Gastrocnemius medialis (tissue), 4 donors: ENCODE measurements around the gene RANBP10. TPM values are rescaled to one million over a fixed set of nuclear protein-coding genes. Genes with fewer than 3 reads are reported as not detected.

Experiments
- ATAC-seq, 2 donors: fragments of 150-250 bp; one replicate each; pipeline ENCODE4 v1.9.1; 2016
- DNase-seq, 2 donors: peaks; one replicate each; pipeline ENCODE4 v3.0.0-alpha.2; 2019
- H3K27ac ChIP-seq, 4 donors: fragments of 200-600 bp; sonication (generic); 1 replicate in 1 of 4; 2 replicates in 3 of 4; pipeline ENCODE4 v1.5.1; 2016 to 2018; ENCODE audit warnings: mild to moderate bottlenecking in 2 of 4, moderate library complexity in 1 of 4
- H3K27me3 ChIP-seq, 3 donors: fragments of 200-600 bp; sonication (generic) in 2 of 3; 1 replicate in 1 of 3; 2 replicates in 2 of 3; pipeline versions ENCODE4 v1.5.1 to v1.6.0; 2016 to 2019; ENCODE audit warnings: mild to moderate bottlenecking in 1 of 3, moderate library complexity in 1 of 3
- H3K36me3 ChIP-seq, 2 donors: fragments of 200-600 bp; sonication (generic) in 1 of 2; one replicate each; pipeline ENCODE4 v1.5.1; 2017 to 2018
- H3K4me1 ChIP-seq, 2 donors: fragments of 200-600 bp; sonication (generic) in 1 of 2; one replicate each; pipeline ENCODE4 v1.5.1; 2016 to 2017; ENCODE audit warnings: mild to moderate bottlenecking in 2 of 2
- H3K4me3 ChIP-seq, 4 donors: fragments of 200-600 bp; sonication (generic) in 3 of 4; 1 replicate in 1 of 4; 2 replicates in 3 of 4; pipeline ENCODE4 v1.5.1; 2016 to 2019; ENCODE audit warnings: mild to moderate bottlenecking in 2 of 4
- H3K9me3 ChIP-seq, 3 donors: fragments of 200-600 bp; sonication (generic) in 2 of 3; 1 replicate in 1 of 3; 2 replicates in 2 of 3; pipeline ENCODE4 v1.5.1; 2016 to 2019
- CTCF ChIP-seq, 5 experiments: fragments of 450-650 bp in 3 of 5; fragments of 200-600 bp in 2 of 5; sonication (generic) in 2 of 5; IDR thresholded peaks in 4 of 5; conservative IDR thresholded peaks in 1 of 5; 1 replicate in 4 of 5; 2 replicates in 1 of 5; pipeline ENCODE4 v1.5.1; 2016 to 2019; ENCODE audit warnings: antibody characterized with exemption in 5 of 5, mild to moderate bottlenecking in 3 of 5, moderate library complexity in 3 of 5
- POLR2A ChIP-seq, 2 donors: fragments of 450-650 bp; IDR thresholded peaks; one replicate each; pipeline ENCODE4 v1.6.1; 2017; ENCODE audit warnings: antibody characterized with exemption in 2 of 2, mild to moderate bottlenecking in 2 of 2, moderate library complexity in 2 of 2
- in situ Hi-C, 4 donors: fragments of 200-750 bp; cut with MboI; loops; one replicate each; pipeline versions ENCODE4 v1.15.0 to v1.8.0; 2017; ENCODE audit warnings: low sequenced_read_pairs in 4 of 4
- intact Hi-C: fragments of 100-400 bp; cut with DNase I; formaldehyde crosslinking; loops from one replicate; pipeline ENCODE4 v1.15.1; 2023; ENCODE audit warnings: low total_unique reads
- total RNA-seq, 4 donors: library from RNA; depleted of rRNA; stranded (reverse); fragments of >200 nt; gene quantifications; one replicate each; pipeline versions ENCODE4 v1.1.0 to v1.2.3, GENCODE V29; 2016

RANBP10 gene
- total RNA-seq, 4 donors from 2014 or later, result 12.6 to 46.6 (median 14.8) TPM

GRCh38 chr16:67805718-67806427 is 487 bp downstream of the RANBP10 start:
- H3K36me3 ChIP-seq, result peaks cover 0 to 18% of the 10 kb centered on the region in 2 donors
- peak overlapping the region; percentile 92 to 99 (median 97) for H3K27ac ChIP-seq
- DNase-seq, result peak in 1 of 2 donors; percentile 48
- H3K27me3 ChIP-seq, result no peaks in the 10 kb centered on the region
- intact Hi-C loops, result loop anchor here (2.0 to 10.0 kb wide), 3 partner anchors 41 to 281 kb away; partner anchors contain the start of genes CENPT, CTCF, NUTF2 and RIPOR1
- no peaks in the 10 kb centered on the region for H3K9me3 ChIP-seq
- H3K4me3 ChIP-seq, result peak overlapping the region; percentile 86 to 99 (median 96)
- no peak for TF ChIP-seq POLR2A (IDR thresholded peaks at IDR 0.05)
- no peak for TF ChIP-seq CTCF (IDR thresholded peaks at IDR 0.05 in 4 of 5, conservative IDR thresholded peaks at IDR 0.05 in 1 of 5)
- peaks cover 38 to 42% of the 10 kb centered on the region in 2 donors for H3K4me1 ChIP-seq
- ATAC-seq, result peak; percentile 5 to 16
- in situ Hi-C loops, result loop anchor here in 2 of 4 donors (25.0 kb wide), 2 partner anchors 231 to 431 kb away; partner anchors contain the start of genes ESRP2 (in 1 of the 2) and PLA2G15 (in 1 of the 2)

DNA sequence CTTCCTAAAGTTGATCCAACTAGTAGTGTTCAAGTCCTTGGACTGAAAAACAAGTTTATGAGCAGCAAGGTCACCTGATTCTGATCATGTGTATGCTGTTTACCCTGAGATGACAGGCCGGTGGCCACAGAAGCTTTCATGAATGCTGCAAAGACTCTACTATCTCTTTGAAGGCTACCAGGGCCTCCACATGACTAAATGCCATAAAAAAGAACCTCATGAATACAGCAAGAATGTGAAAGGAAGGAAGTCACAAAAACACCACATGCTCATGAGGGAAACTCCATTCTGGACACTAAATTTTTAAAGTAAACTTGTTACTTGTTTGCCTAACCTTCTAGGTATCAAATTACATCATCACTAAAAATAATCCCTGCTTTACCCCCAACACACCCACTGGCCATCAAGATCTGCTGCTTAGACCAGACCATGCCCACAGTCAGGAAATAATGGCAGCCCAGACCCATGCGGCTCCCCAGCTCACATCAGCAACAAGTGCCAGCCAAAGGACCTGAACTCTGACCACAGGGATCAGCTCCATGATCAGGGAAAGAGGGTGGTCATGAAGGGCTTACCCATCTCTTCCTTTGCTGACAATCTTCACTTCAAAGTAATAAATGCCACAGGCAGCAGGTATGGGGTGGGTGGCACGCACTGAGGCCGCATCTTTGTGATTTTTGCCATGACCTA is 1.4 kb downstream of the RANBP10 start:
- in situ Hi-C loops, result loop anchor here in 2 of 4 donors (25.0 kb wide), 2 partner anchors 232 to 432 kb away; partner anchors contain the start of genes ESRP2 (in 1 of the 2) and PLA2G15 (in 1 of the 2)
- Histone ChIP-seq H3K27me3 (no peaks in the 10 kb centered on the region), H3K27ac (peak overlapping the region; percentile 92 to 99 (median 97)), H3K9me3 (no peaks in the 10 kb centered on the region), H3K4me1 (peaks cover 47 to 51% of the 10 kb centered on the region in 2 donors), H3K36me3 (peaks cover 0 to 18% of the 10 kb centered on the region in 2 donors), H3K4me3 (peak overlapping the region; percentile 86 to 99 (median 96))
- TF ChIP-seq CTCF (IDR thresholded peaks at IDR 0.05 in 4 of 5, conservative IDR thresholded peaks at IDR 0.05 in 1 of 5), result no peak
- TF ChIP-seq POLR2A (IDR thresholded peaks at IDR 0.05), result peak in 1 of 2 donors; percentile 33
- DNase-seq (no peak), ATAC-seq (no peak)
- intact Hi-C loops, result loop anchor here (10.0 kb wide), 1 partner anchor 280 kb away; the partner anchor contains the start of gene RIPOR1

DNA sequence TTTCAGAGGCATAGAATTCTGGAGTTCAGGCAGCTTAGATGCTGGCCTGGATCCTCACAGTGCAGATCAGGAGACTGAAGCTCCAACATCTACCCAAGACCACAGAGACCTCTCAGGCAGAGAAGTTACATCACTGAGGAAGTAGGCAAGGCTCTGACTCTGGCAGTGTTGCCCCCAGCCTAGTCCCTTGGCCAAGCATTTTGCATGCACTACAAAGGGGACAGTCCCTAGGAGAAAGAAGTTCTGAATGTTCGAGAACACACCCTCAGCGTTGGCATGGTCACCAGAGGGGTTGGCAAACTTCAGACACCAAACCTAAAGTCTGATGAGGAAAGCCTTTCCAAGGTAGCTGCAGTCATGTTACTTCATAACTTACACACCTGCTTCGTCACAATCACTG is 2.5 kb downstream of the RANBP10 start:
- H3K9me3 ChIP-seq, result no peaks in the 10 kb centered on the region
- H3K36me3 ChIP-seq, result peaks cover 0 to 18% of the 10 kb centered on the region in 2 donors
- TF ChIP-seq CTCF (IDR thresholded peaks at IDR 0.05 in 4 of 5, conservative IDR thresholded peaks at IDR 0.05 in 1 of 5), result no peak
- TF ChIP-seq POLR2A (IDR thresholded peaks at IDR 0.05), result no peak
- DNase-seq, result no peak
- intact Hi-C loops (loop anchor here (10.0 kb wide), 1 partner anchor 279 kb away; the partner anchor contains the start of gene RIPOR1), in situ Hi-C loops (loop anchor here in 2 of 4 donors (25.0 kb wide), 2 partner anchors 233 to 433 kb away; partner anchors contain the start of genes ESRP2 (in 1 of the 2) and PLA2G15 (in 1 of the 2))
- ATAC-seq, result no peak
- no peak overlapping the region for H3K4me3 ChIP-seq
- H3K27ac ChIP-seq, result peak overlapping the region; percentile 92 to 99 (median 97)
- peaks cover 55 to 59% of the 10 kb centered on the region in 2 donors for H3K4me1 ChIP-seq
- H3K27me3 ChIP-seq, result no peaks in the 10 kb centered on the region

- intact Hi-C loops, result loop anchor here (10.0 kb wide), 1 partner anchor 277 kb away; the partner anchor contains the start of gene RIPOR1
- Histone ChIP-seq H3K9me3 (no peaks in the 10 kb centered on the region), H3K27ac (peak overlapping the region; percentile 86 to 99 (median 92)), H3K36me3 (peaks cover 0 to 18% of the 10 kb centered on the region in 2 donors), H3K4me3 (no peak overlapping the region), H3K4me1 (peaks cover 62 to 69% of the 10 kb centered on the region in 2 donors), H3K27me3 (no peaks in the 10 kb centered on the region)
- in situ Hi-C loops, result loop anchor here in 2 of 4 donors (25.0 kb wide), 2 partner anchors 235 to 435 kb away; partner anchors contain the start of genes ESRP2 (in 1 of the 2) and PLA2G15 (in 1 of the 2)
- DNase-seq (no peak), ATAC-seq (no peak)
- TF ChIP-seq POLR2A (IDR thresholded peaks at IDR 0.05) (no peak), CTCF (IDR thresholded peaks at IDR 0.05 in 4 of 5, conservative IDR thresholded peaks at IDR 0.05 in 1 of 5) (no peak)
These were observed 4.5 kb downstream of the RANBP10 start for GRCh38 chr16:67801883-67802282.
